Measurements from ENCODE around the gene SH3TC1. TPM values are rescaled to one million over a fixed set of nuclear protein-coding genes. Genes with fewer than 3 reads are reported as not detected.

The SH3TC1 gene
- total RNA-seq, 2 experiments from 2014 or later, result 11.1 to 18.3 TPM

GRCh38 chr4:8164687-8165086, 34.4 kb upstream of the SH3TC1 start:
- CTCF ChIA-PET, result no interaction called here
- no peak for ATAC-seq
- DNase-seq, result no peak

DNA sequence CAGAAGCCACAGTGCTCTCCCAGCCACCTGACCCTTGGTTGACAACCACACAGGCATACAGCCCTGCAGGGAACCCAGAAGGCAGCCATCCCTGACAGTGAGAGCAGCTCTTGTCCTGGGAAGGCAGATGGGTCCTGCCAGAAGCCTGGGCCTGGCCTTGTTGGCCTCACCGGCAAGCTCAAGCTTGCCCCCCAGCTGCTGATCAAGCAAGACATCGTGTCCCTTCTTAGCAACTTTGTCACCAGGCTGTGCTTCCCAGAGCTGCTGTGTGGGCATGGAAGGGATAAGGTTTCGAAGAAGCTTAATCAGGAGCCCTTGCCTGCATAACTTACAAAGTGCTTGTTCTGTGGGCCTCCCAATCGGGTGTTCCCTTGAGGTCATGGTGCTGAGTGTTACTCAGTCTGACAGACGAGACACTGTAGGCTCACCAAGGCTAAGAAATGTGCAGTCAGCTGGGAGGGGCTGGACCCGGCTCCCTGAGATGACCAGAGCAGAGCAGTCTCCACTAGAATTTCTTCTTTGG, 33.7 kb upstream of the SH3TC1 start:
- intact Hi-C loops (cut with DNase I, micrococcal nuclease), result no loop called here
- no peaks in the 10 kb centered on the region for H3K4me1 Mint-ChIP-seq
- H3K27ac Mint-ChIP-seq, result no peak overlapping the region
- no peaks in the 10 kb centered on the region for H3K36me3 Mint-ChIP-seq (ENCODE audit: low read depth)
- H3K27me3 Mint-ChIP-seq, result no peaks in the 10 kb centered on the region
- ATAC-seq (no peak), DNase-seq (no peak)
- peaks cover 5% of the 10 kb centered on the region for H3K9me3 Mint-ChIP-seq (ENCODE audit: low read depth)
- ChIA-PET POLR2A (no interaction called here), CTCF (no interaction called here)
- no peak overlapping the region for H3K4me3 Mint-ChIP-seq

More at GRCh38 chr4:8164687-8165086, 34.4 kb upstream of the SH3TC1 start:
- intact Hi-C loops (cut with DNase I, micrococcal nuclease), result no loop called here
- Mint-ChIP-seq H3K4me1 (peaks cover 3% of the 10 kb centered on the region), H3K4me3 (no peak overlapping the region), H3K9me3 (ENCODE audit: low read depth) (peaks cover 5% of the 10 kb centered on the region), H3K27me3 (no peaks in the 10 kb centered on the region), H3K27ac (no peak overlapping the region), H3K36me3 (ENCODE audit: low read depth) (no peaks in the 10 kb centered on the region)
- POLR2A ChIA-PET, result no interaction called here

GRCh38 chr4:8167291-8167690, 31.8 kb upstream of the SH3TC1 start:
- intact Hi-C loops (cut with DNase I, micrococcal nuclease), result no loop called here
- Mint-ChIP-seq H3K9me3 (ENCODE audit: low read depth) (peaks cover 5% of the 10 kb centered on the region), H3K4me1 (peaks cover 1% of the 10 kb centered on the region), H3K27ac (no peak overlapping the region), H3K4me3 (no peak overlapping the region), H3K27me3 (peaks cover 7% of the 10 kb centered on the region), H3K36me3 (ENCODE audit: low read depth) (no peaks in the 10 kb centered on the region)
- ChIA-PET POLR2A (no interaction called here), CTCF (interaction anchor here (0.6 to 2.0 kb wide), 2 partner anchors 13 to 26 kb away, joined by 3 to 4 read pairs; no protein-coding TSS in a partner anchor)
- DNase-seq (no peak), ATAC-seq (no peak)

DNA sequence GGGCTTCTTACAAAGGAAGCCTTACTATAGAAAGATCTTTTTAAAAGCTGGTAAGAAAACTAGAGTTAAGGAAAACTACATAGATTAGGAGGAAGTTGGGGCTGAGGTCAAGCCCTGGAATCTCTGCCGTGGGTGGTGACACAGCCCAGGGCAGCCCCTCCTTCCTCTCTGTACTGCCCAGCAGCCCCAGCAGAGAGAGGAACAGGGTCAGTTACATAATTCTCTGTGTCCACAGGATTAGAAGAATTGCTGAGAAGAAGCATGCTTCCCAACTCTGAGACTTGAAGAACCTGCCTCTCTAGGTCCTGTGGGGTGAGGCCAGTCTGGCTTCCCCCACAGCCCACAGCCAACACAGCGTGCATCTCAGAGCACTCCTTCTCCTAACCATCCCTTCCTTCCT, 31.3 kb upstream of the SH3TC1 start:
- ATAC-seq (no peak), DNase-seq (no peak)
- H3K27me3 Mint-ChIP-seq, result peaks cover 7% of the 10 kb centered on the region
- H3K9me3 Mint-ChIP-seq (ENCODE audit: low read depth), result peaks cover 5% of the 10 kb centered on the region
- peaks cover 3% of the 10 kb centered on the region for H3K4me1 Mint-ChIP-seq
- H3K4me3 Mint-ChIP-seq, result no peak overlapping the region
- no peaks in the 10 kb centered on the region for H3K36me3 Mint-ChIP-seq (ENCODE audit: low read depth)
- H3K27ac Mint-ChIP-seq, result no peak overlapping the region
- ChIA-PET POLR2A (no interaction called here), CTCF (interaction anchor here (0.7 to 2.0 kb wide), 4 partner anchors 9 to 323 kb away, joined by 3 to 5 read pairs (median 4); no protein-coding TSS in a partner anchor)
- intact Hi-C loops (cut with DNase I, micrococcal nuclease), result no loop called here

- Mint-ChIP-seq H3K4me1 (peaks cover 3% of the 10 kb centered on the region), H3K27me3 (peaks cover 7% of the 10 kb centered on the region), H3K9me3 (ENCODE audit: low read depth) (peaks cover 5% of the 10 kb centered on the region), H3K4me3 (no peak overlapping the region), H3K27ac (no peak overlapping the region), H3K36me3 (ENCODE audit: low read depth) (no peaks in the 10 kb centered on the region)
- ChIA-PET POLR2A (no interaction called here), CTCF (interaction anchor here (0.7 to 2.0 kb wide), 4 partner anchors 8 to 324 kb away, joined by 3 to 5 read pairs (median 4); no protein-coding TSS in a partner anchor)
- intact Hi-C loops (cut with DNase I, micrococcal nuclease), result no loop called here
- no peak for ATAC-seq
- no peak for DNase-seq
These were observed 30.9 kb upstream of the SH3TC1 start for GRCh38 chr4:8168232-8168631.

GRCh38 chr4:8168832-8169598, 30.1 kb upstream of the SH3TC1 start:
- no peak overlapping the region for H3K4me3 Mint-ChIP-seq
- no peak for DNase-seq
- H3K4me1 Mint-ChIP-seq, result peaks cover 3% of the 10 kb centered on the region
- no peak overlapping the region for H3K27ac Mint-ChIP-seq
- H3K36me3 Mint-ChIP-seq (ENCODE audit: low read depth), result no peaks in the 10 kb centered on the region
- intact Hi-C loops (cut with DNase I, micrococcal nuclease), result no loop called here
- ChIA-PET CTCF (interaction anchor here (1.0 to 2.0 kb wide), 3 partner anchors 8 to 325 kb away, joined by 3 to 5 read pairs (median 4); no protein-coding TSS in a partner anchor), POLR2A (no interaction called here)
- ATAC-seq, result no peak
- H3K9me3 Mint-ChIP-seq (ENCODE audit: low read depth), result peaks cover 5% of the 10 kb centered on the region
- peaks cover 7% of the 10 kb centered on the region for H3K27me3 Mint-ChIP-seq

- CTCF ChIA-PET, result no interaction called here
- Mint-ChIP-seq H3K27me3 (peaks cover 7% of the 10 kb centered on the region), H3K9me3 (ENCODE audit: low read depth) (peaks cover 5% of the 10 kb centered on the region), H3K36me3 (ENCODE audit: low read depth) (no peaks in the 10 kb centered on the region), H3K27ac (no peak overlapping the region), H3K4me3 (no peak overlapping the region), H3K4me1 (peaks cover 3% of the 10 kb centered on the region)
- intact Hi-C loops (cut with DNase I, micrococcal nuclease), result no loop called here
- POLR2A ChIA-PET, result no interaction called here
- DNase-seq (no peak), ATAC-seq (no peak)
These were observed 29.3 kb upstream of the SH3TC1 start for GRCh38 chr4:8169763-8170162.

DNA sequence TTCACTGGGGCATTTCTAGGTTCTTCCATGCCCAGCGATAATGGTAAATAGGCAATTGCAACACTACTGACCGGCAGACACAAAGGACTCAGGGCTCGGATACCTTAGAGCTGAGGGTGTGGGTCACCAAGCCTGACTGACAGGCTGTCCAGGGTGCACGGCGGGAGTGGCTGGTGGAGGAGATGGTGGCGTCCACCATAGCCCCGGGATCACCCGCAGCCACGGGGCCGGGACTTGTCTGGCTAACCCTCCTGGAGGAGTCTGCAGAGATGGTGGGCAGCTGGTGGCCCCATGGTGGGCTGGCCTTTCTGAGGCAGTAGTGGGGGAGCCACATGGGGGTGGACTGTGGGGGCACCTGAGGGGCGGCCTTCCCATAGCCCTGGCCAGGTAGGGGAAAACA, 28.7 kb upstream of the SH3TC1 start:
- H3K4me3 Mint-ChIP-seq, result no peak overlapping the region
- ATAC-seq, result no peak
- CTCF ChIA-PET, result no interaction called here
- peaks cover 7% of the 10 kb centered on the region for H3K27me3 Mint-ChIP-seq
- no peaks in the 10 kb centered on the region for H3K36me3 Mint-ChIP-seq (ENCODE audit: low read depth)
- H3K4me1 Mint-ChIP-seq, result peaks cover 3% of the 10 kb centered on the region
- intact Hi-C loops (cut with DNase I, micrococcal nuclease), result no loop called here
- POLR2A ChIA-PET, result no interaction called here
- no peak for DNase-seq
- no peak overlapping the region for H3K27ac Mint-ChIP-seq
- peaks cover 5% of the 10 kb centered on the region for H3K9me3 Mint-ChIP-seq (ENCODE audit: low read depth)

DNA sequence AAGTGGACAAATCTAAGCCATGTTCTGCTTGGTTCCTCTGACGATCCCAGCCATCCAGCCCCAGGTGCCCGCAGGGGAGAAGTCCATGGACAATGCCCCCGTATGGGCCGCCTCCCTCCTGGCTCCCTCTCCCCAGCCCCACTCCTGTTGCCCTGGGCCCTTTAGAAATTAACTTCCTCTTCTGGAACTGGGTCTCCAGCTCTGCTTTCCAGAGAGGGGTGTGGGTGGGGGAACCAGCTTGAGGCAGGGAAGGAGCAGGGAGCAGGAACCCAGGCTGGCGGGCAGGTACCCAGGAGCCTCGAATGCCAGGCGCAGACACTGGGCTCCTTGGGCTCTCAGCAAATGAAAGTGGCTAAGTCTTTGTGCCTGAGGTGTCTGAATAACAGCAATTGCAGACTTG, 27.8 kb upstream of the SH3TC1 start:
- Mint-ChIP-seq H3K9me3 (ENCODE audit: low read depth) (peaks cover 5% of the 10 kb centered on the region), H3K27ac (no peak overlapping the region), H3K27me3 (peaks cover 7% of the 10 kb centered on the region), H3K4me1 (peaks cover 3% of the 10 kb centered on the region), H3K4me3 (no peak overlapping the region), H3K36me3 (ENCODE audit: low read depth) (no peaks in the 10 kb centered on the region)
- ATAC-seq (no peak), DNase-seq (no peak)
- intact Hi-C loops (cut with DNase I, micrococcal nuclease), result no loop called here
- ChIA-PET CTCF (no interaction called here), POLR2A (no interaction called here)

- intact Hi-C loops (cut with DNase I, micrococcal nuclease), result no loop called here
- Mint-ChIP-seq H3K4me3 (no peak overlapping the region), H3K27ac (no peak overlapping the region), H3K27me3 (peaks cover 7% of the 10 kb centered on the region), H3K9me3 (ENCODE audit: low read depth) (peaks cover 5% of the 10 kb centered on the region), H3K4me1 (peaks cover 3% of the 10 kb centered on the region), H3K36me3 (ENCODE audit: low read depth) (no peaks in the 10 kb centered on the region)
- ChIA-PET POLR2A (no interaction called here), CTCF (interaction anchor here (1.0 kb wide), 1 partner anchor 13 kb away, joined by 3 read pairs; no protein-coding TSS in a partner anchor)
- DNase-seq, result peak; percentile 73
- ATAC-seq, result peak; percentile 36
These were observed 26.8 kb upstream of the SH3TC1 start for GRCh38 chr4:8171984-8172924.

GRCh38 chr4:8173492-8174242, 25.4 kb upstream of the SH3TC1 start:
- no peak for ATAC-seq
- Mint-ChIP-seq H3K27ac (no peak overlapping the region), H3K36me3 (ENCODE audit: low read depth) (no peaks in the 10 kb centered on the region), H3K4me3 (no peak overlapping the region), H3K27me3 (peaks cover 7% of the 10 kb centered on the region), H3K9me3 (ENCODE audit: low read depth) (no peaks in the 10 kb centered on the region), H3K4me1 (peaks cover 3% of the 10 kb centered on the region)
- CTCF ChIA-PET, result no interaction called here
- DNase-seq, result no peak
- intact Hi-C loops (cut with DNase I, micrococcal nuclease), result no loop called here
- POLR2A ChIA-PET, result no interaction called here
